Liver (tissue), 3 donors: ENCODE results near the gene CD19.

ENCODE experiments used
- HNF4A ChIP-seq, 2 donors: conservative IDR thresholded peaks; 2 replicates each; pipeline ENCODE4 v1.6.1; 2016; ENCODE audit warnings: antibody characterized with exemption in 2 of 2, mild to moderate bottlenecking in 2 of 2
- HNF4G ChIP-seq: IDR thresholded peaks from 2 replicates; pipeline ENCODE4 v1.6.1; 2016; ENCODE audit warnings: antibody characterized with exemption
- JUND ChIP-seq, 2 donors: IDR thresholded peaks; 2 replicates each; pipeline ENCODE4 v1.6.1; 2016; ENCODE audit warnings: antibody characterized with exemption in 2 of 2
- MAX ChIP-seq: IDR thresholded peaks from 2 replicates; pipeline ENCODE4 v1.6.1; 2016; ENCODE audit warnings: antibody characterized with exemption
- RAD21 ChIP-seq, 2 donors: IDR thresholded peaks; 2 replicates each; pipeline ENCODE4 v1.6.1; 2016; ENCODE audit warnings: antibody characterized with exemption in 2 of 2, mild to moderate bottlenecking in 2 of 2
- REST ChIP-seq: IDR thresholded peaks from 2 replicates; pipeline ENCODE4 v1.6.1; 2016; ENCODE audit warnings: antibody characterized with exemption, mild to moderate bottlenecking
- SP1 ChIP-seq: IDR thresholded peaks from 2 replicates; pipeline ENCODE4 v1.6.1; 2018; ENCODE audit warnings: antibody characterized with exemption, mild to moderate bottlenecking
- TAF1 ChIP-seq: conservative IDR thresholded peaks from 2 replicates; pipeline ENCODE4 v1.6.1; 2016; ENCODE audit warnings: antibody characterized with exemption, mild to moderate bottlenecking
- YY1 ChIP-seq: IDR thresholded peaks from 2 replicates; pipeline ENCODE4 v1.6.1; 2016; ENCODE audit warnings: antibody characterized with exemption, mild to moderate bottlenecking
- TF ChIP-seq, protein P1 (sequence below): fragments of 150-350 bp; IDR thresholded peaks from 2 replicates; pipeline ENCODE4 v1.5.1; 2017; ENCODE audit warnings: improper control_type of control experiment, low read depth, low read length; ENCODE audit not compliant: missing input control
- TF ChIP-seq, protein P2 (sequence below): IDR thresholded peaks from 2 replicates; pipeline ENCODE4 v1.6.1; 2016; ENCODE audit warnings: antibody characterized with exemption
- donor health status: healthy.
- donor health status: healthy.

DNA sequence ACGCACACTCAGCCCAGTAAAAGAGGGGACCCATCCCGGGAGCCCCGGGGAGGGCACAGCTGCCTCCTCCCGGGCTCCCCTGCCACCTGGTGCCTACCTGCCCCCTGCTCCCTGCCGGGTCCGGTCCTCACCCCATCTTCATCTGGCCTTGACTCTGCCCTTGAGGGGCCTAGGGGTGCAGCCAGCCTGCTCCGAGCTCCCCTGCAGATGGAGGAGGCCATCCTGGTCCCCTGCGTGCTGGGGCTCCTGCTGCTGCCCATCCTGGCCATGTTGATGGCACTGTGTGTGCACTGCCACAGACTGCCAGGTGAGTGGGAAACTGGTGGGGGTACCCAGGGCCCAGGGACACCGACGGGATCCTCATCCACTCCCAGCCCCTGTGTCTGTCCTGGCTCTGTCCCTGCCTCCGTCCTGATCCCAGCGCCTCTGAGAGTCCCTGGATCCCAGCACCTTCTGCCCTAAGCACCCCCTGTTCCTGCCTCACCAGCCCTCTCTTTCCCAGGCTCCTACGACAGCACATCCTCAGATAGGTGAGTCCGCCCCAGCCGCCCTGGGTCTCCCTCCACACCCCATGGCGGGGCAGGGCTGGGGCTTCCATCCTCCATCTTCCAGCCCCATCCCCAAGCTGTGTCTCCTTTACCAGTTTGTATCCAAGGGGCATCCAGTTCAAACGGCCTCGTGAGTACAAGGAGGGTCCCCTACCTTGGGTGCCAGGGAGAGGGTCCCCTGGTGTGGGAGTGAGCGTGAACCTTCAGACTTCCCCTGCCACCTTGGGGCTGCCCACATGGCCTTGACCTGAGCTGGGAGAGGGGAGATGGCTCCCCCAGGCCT, 53.7 kb downstream of the CD19 start:
- TF ChIP-seq, protein P1, sequence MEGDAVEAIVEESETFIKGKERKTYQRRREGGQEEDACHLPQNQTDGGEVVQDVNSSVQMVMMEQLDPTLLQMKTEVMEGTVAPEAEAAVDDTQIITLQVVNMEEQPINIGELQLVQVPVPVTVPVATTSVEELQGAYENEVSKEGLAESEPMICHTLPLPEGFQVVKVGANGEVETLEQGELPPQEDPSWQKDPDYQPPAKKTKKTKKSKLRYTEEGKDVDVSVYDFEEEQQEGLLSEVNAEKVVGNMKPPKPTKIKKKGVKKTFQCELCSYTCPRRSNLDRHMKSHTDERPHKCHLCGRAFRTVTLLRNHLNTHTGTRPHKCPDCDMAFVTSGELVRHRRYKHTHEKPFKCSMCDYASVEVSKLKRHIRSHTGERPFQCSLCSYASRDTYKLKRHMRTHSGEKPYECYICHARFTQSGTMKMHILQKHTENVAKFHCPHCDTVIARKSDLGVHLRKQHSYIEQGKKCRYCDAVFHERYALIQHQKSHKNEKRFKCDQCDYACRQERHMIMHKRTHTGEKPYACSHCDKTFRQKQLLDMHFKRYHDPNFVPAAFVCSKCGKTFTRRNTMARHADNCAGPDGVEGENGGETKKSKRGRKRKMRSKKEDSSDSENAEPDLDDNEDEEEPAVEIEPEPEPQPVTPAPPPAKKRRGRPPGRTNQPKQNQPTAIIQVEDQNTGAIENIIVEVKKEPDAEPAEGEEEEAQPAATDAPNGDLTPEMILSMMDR: no peak
- TF ChIP-seq REST: no peak
- no peak for TF ChIP-seq RAD21 (IDR thresholded peaks at IDR 0.05)
- TF ChIP-seq SP1: no peak
- TF ChIP-seq JUND (IDR thresholded peaks at IDR 0.05): no peak
- TF ChIP-seq TAF1: no peak
- no peak for TF ChIP-seq HNF4A (conservative IDR thresholded peaks at IDR 0.05)
- no peak for TF ChIP-seq YY1
- TF ChIP-seq MAX: no peak
- TF ChIP-seq, protein P2, sequence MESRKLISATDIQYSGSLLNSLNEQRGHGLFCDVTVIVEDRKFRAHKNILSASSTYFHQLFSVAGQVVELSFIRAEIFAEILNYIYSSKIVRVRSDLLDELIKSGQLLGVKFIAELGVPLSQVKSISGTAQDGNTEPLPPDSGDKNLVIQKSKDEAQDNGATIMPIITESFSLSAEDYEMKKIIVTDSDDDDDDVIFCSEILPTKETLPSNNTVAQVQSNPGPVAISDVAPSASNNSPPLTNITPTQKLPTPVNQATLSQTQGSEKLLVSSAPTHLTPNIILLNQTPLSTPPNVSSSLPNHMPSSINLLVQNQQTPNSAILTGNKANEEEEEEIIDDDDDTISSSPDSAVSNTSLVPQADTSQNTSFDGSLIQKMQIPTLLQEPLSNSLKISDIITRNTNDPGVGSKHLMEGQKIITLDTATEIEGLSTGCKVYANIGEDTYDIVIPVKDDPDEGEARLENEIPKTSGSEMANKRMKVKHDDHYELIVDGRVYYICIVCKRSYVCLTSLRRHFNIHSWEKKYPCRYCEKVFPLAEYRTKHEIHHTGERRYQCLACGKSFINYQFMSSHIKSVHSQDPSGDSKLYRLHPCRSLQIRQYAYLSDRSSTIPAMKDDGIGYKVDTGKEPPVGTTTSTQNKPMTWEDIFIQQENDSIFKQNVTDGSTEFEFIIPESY: no peak
- TF ChIP-seq HNF4G: no peak
